HepG2 (cell line): ENCODE results near the gene WDR76. TPM values are rescaled to one million over a fixed set of nuclear protein-coding genes. Genes with fewer than 3 reads are reported as not detected.

Experiments used
- ATAC-seq: fragments of 200-7000 bp; cut with Tn5 transposase; 3 replicates; pipeline ENCODE4 v1.9.1; 2020; ENCODE audit warnings: mild to moderate bottlenecking, moderate library complexity
- BruUV-seq: library from RNA; stranded (reverse); fragments of 400-500 nt; replicated peaks from 2 replicates; lab custom pipeline; 2021; lab: Mats Ljungman, UMichigan
- CTCF ChIA-PET: fragments of 300-600 bp; formaldehyde crosslinking; extraction: SDS; loops from one replicate; lab custom pipeline; 2021; ENCODE audit warnings: low total read pairs, inconsistent platforms, low intra/inter-chr PET ratio; lab: Yijun Ruan, JAX
- POLR2A ChIA-PET: fragments of 350-600 bp; sonication (Branson Sonifier 250); formaldehyde crosslinking; loops from one replicate; lab custom pipeline; 2020; ENCODE audit warnings: antibody characterized with exemption, inconsistent platforms; lab: Yijun Ruan, JAX
- DNase-seq: peaks from one replicate; pipeline ENCODE4 v3.0.0-alpha.2; 2015; ENCODE audit warnings: low spot score
- FAIRE-seq: peaks from 3 replicates; lab custom pipeline; 2011; peaks lifted over from hg19 to GRCh38; lab: Jason Lieb, UNC
- H2AFZ ChIP-seq: one replicate; pipeline ENCODE4 v1.6.1; 2011; ENCODE audit warnings: low read length, inconsistent platforms
- H3K27ac ChIP-seq: fragments of 300-600 bp; 3 replicates; pipeline ENCODE4 v1.8.0; 2011; ENCODE audit warnings: mixed run types, mild to moderate bottlenecking, mixed read lengths, low read length, inconsistent platforms; ENCODE audit not compliant: insufficient read depth; ENCODE audit errors: extremely low read length
- H3K27me3 ChIP-seq, 2 experiments: fragments of 200-600 bp in 1 of 2; 2 replicates in 1 of 2; 3 replicates in 1 of 2; pipeline versions ENCODE4 v1.6.0 to v1.8.0; 2011; ENCODE audit warnings: low read length in 2 of 2, mild to moderate bottlenecking in 2 of 2, moderate library complexity in 2 of 2, inconsistent platforms in 1 of 2; ENCODE audit not compliant: insufficient read depth in 2 of 2, control insufficient read depth in 1 of 2
- H3K36me3 ChIP-seq, 2 experiments: fragments of 200-600 bp in 1 of 2; replicated peaks in 1 of 2; 2 replicates in 1 of 2; 3 replicates in 1 of 2; pipeline versions ENCODE4 v1.5.1 to v1.8.0; 2011; ENCODE audit warnings: low read length in 2 of 2, inconsistent platforms in 1 of 2; ENCODE audit not compliant: insufficient read depth in 2 of 2, control insufficient read depth in 1 of 2
- H3K4me1 ChIP-seq: 2 replicates; pipeline ENCODE4 v1.5.1; 2012; ENCODE audit warnings: low read length, inconsistent platforms; ENCODE audit not compliant: insufficient read depth
- H3K4me2 ChIP-seq: 2 replicates; pipeline ENCODE4 v1.6.0; 2011; ENCODE audit warnings: low read depth, low read length, inconsistent platforms
- H3K4me3 ChIP-seq, 3 experiments: fragments of 200-600 bp in 1 of 3; sonication (generic), shearing (Covaris generic) in 1 of 3; replicated peaks in 1 of 3; 2 replicates each; pipeline ENCODE4 v1.5.1; 2011 to 2016; ENCODE audit warnings: low read length in 3 of 3, inconsistent platforms in 2 of 3, low read depth in 2 of 3, mild to moderate bottlenecking in 2 of 3, control low read depth in 1 of 3, mixed read lengths in 1 of 3; ENCODE audit not compliant: insufficient read depth in 1 of 3
- H3K79me2 ChIP-seq: one replicate; pipeline ENCODE4 v1.6.1; 2011; ENCODE audit warnings: low read length, inconsistent platforms; ENCODE audit not compliant: insufficient read depth
- H3K9ac ChIP-seq: 2 replicates; pipeline ENCODE4 v1.6.0; 2011; ENCODE audit warnings: mild to moderate bottlenecking, low read depth, low read length, inconsistent platforms; ENCODE audit not compliant: insufficient read depth
- H3K9me3 ChIP-seq: 2 replicates; pipeline ENCODE4 v1.5.1; 2012; ENCODE audit warnings: mild to moderate bottlenecking, low read length
- H4K20me1 ChIP-seq: 2 replicates; pipeline ENCODE4 v1.6.0; 2011; ENCODE audit warnings: inconsistent platforms, mild to moderate bottlenecking, low read length, moderate library complexity; ENCODE audit not compliant: insufficient read depth
- FOXC1 ChIP-seq: sonication (generic); formaldehyde crosslinking; IDR thresholded peaks from 2 replicates; pipeline ENCODE4 v1.8.0; 2022; ENCODE audit warnings: mild to moderate bottlenecking, missing genetic modification reagents, borderline replicate concordance
- HDAC2 ChIP-seq: sonication (generic); formaldehyde crosslinking; IDR thresholded peaks from 2 replicates; pipeline ENCODE4 v1.4.0; 2020; ENCODE audit warnings: missing genetic modification reagents
- HNRNPL ChIP-seq: fragments of 200-400 bp; formaldehyde crosslinking; IDR thresholded peaks from 2 replicates; pipeline ENCODE4 v1.6.1; 2017; ENCODE audit warnings: mild to moderate bottlenecking, low read depth, low read length
- MEF2D ChIP-seq: sonication (generic); formaldehyde crosslinking; IDR thresholded peaks from 2 replicates; pipeline ENCODE4 v1.5.1; 2020; ENCODE audit warnings: mild to moderate bottlenecking, missing genetic modification reagents
- NR2F6 ChIP-seq, 2 experiments: IDR thresholded peaks; 2 replicates each; pipeline ENCODE4 v1.6.1; 2016; ENCODE audit warnings: antibody characterized with exemption in 1 of 2, mild to moderate bottlenecking in 1 of 2
- SP2 ChIP-seq: sonication (generic); formaldehyde crosslinking; IDR thresholded peaks from 2 replicates; pipeline ENCODE4 v1.5.1; 2020; ENCODE audit warnings: mild to moderate bottlenecking, missing genetic modification reagents
- ZBED4 ChIP-seq: sonication (generic); formaldehyde crosslinking; IDR thresholded peaks from 2 replicates; pipeline ENCODE4 v1.4.0; 2020; ENCODE audit warnings: missing genetic modification reagents, borderline replicate concordance
- ZHX1 ChIP-seq: sonication (generic); formaldehyde crosslinking; IDR thresholded peaks from 2 replicates; pipeline ENCODE4 v1.8.1; 2022; ENCODE audit warnings: low read depth, mild to moderate bottlenecking, missing genetic modification reagents
- ZNF3 ChIP-seq: IDR thresholded peaks from 2 replicates; pipeline ENCODE4 v1.7.0; 2017; ENCODE audit warnings: inconsistent platforms
- ZNF543 ChIP-seq: sonication (generic); formaldehyde crosslinking; IDR thresholded peaks from 2 replicates; pipeline ENCODE4 v1.4.0; 2020; ENCODE audit warnings: mild to moderate bottlenecking, missing genetic modification reagents
- ZNF629 ChIP-seq: sonication (generic); formaldehyde crosslinking; conservative IDR thresholded peaks from 2 replicates; pipeline ENCODE4 v1.5.0; 2020; ENCODE audit warnings: missing genetic modification reagents
- WGBS: methylation state at CpG from one replicate; pipeline ENCODE4 v1.1.6; 2017; ENCODE audit warnings: low lambda C conversion rate; 5-methylcytosine and 5-hydroxymethylcytosine counted together
- in situ Hi-C: cut with HindIII; loops from 2 replicates; pipeline ENCODE4 v1.10.0; 2017; ENCODE audit warnings: low pct_unique_long_range_greater_than_20kb; ENCODE audit not compliant: extremely low pct_ligation_motif_present
- intact Hi-C: fragments of 100-400 bp; cut with micrococcal nuclease; formaldehyde crosslinking; loops from one replicate; pipeline ENCODE4 v1.10.0; 2022; ENCODE audit not compliant: unreplicated experiment
- polyA plus RNA-seq, 8 experiments: library from polyadenylated mRNA; depleted of rRNA in 3 of 8; stranded (reverse) in 7 of 8; unstranded in 1 of 8; fragments of >200 nt; fragmentation: Illumina TruSeq in 4 of 8; extraction: Trizol in 4 of 8; gene quantifications; 2 replicates each; pipeline versions ENCODE4 v1.2.1 to v1.2.3, GENCODE V29; 2011 to 2016; ENCODE audit warnings: low read depth in 4 of 8, missing spikeins in 1 of 8, mixed read lengths in 1 of 8; ENCODE audit not compliant: insufficient read depth in 1 of 8
- total RNA-seq, 5 experiments: library from RNA; depleted of rRNA; stranded (reverse); fragments of >200 nt; fragmentation: Illumina TruSeq; extraction: Trizol; gene quantifications; 2 replicates each; pipeline ENCODE4 v1.2.3, GENCODE V29; 2016; ENCODE audit warnings: low read depth in 1 of 5

Gene WDR76
- total and polyA plus RNA-seq, 2 of the 13 experiments (the other 11 are each of a cell fraction or from before 2014, with no cell fraction given): 1.1 to 9.7 TPM

DNA sequence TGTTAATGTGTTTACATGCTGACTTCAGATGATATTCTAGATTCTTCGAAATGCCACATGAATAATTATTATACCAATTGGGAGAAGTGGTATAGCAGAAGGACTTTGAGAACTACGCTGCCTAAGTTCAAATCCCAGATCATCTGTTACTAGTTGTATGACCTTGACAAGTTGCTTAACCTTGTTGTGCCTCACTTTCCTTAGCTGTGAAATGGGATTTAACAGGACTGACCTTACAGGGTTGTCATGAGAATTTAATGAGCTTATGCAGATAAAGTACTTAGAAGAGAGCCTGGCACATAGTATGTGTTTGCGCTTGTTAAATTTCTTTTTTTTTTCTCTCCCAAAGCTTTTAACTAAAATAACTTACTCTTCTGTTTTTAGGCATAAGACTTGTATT lies 24.4 kb downstream of the WDR76 start:
- POLR2A ChIA-PET: no interaction called here
- no peak overlapping the region for H3K4me2 ChIP-seq
- no peaks in the 10 kb centered on the region for H3K9me3 ChIP-seq
- H3K36me3 ChIP-seq: no peaks in the 10 kb centered on the region; a peak in 2 of 5 replicates
- FAIRE-seq (no peak), ATAC-seq (no peak), DNase-seq (no peak)
- peak; percentile 64 for TF ChIP-seq ZNF629 (CRISPR knock-in tag)
- TF ChIP-seq FOXC1 (CRISPR knock-in tag): no peak
- H3K79me2 ChIP-seq: no peaks in the 10 kb centered on the region
- no peaks in the 10 kb centered on the region for H4K20me1 ChIP-seq
- H2AFZ ChIP-seq: no peak overlapping the region
- H3K9ac ChIP-seq: no peak overlapping the region
- 75% methylated on average over 3 of the region's 3 CpGs for WGBS
- no peak overlapping the region for H3K4me3 ChIP-seq
- no TSS peak for BruUV-seq
- no peaks in the 10 kb centered on the region for H3K27me3 ChIP-seq
- intact Hi-C loops: no loop called here
- CTCF ChIA-PET: no interaction called here
- no peaks in the 10 kb centered on the region for H3K4me1 ChIP-seq
- no peak overlapping the region for H3K27ac ChIP-seq
- in situ Hi-C loops: no loop called here

GRCh38 chr15:43852607-43853006 lies 25.8 kb downstream of the WDR76 start:
- in situ Hi-C loops (no loop called here), intact Hi-C loops (no loop called here)
- FAIRE-seq (no peak), DNase-seq (no peak), ATAC-seq (no peak)
- no peak overlapping the region for H3K4me3 ChIP-seq
- no peak overlapping the region for H3K4me2 ChIP-seq
- POLR2A ChIA-PET: no interaction called here
- no peak overlapping the region for H3K27ac ChIP-seq
- no peaks in the 10 kb centered on the region for H3K27me3 ChIP-seq
- no peaks in the 10 kb centered on the region for H3K79me2 ChIP-seq
- H3K36me3 ChIP-seq: no peaks in the 10 kb centered on the region; a peak in 2 of 5 replicates
- no peak overlapping the region for H3K9ac ChIP-seq
- CTCF ChIA-PET: no interaction called here
- no peaks in the 10 kb centered on the region for H3K4me1 ChIP-seq
- BruUV-seq: no TSS peak
- H3K9me3 ChIP-seq: no peaks in the 10 kb centered on the region
- H2AFZ ChIP-seq: no peak overlapping the region
- no peaks in the 10 kb centered on the region for H4K20me1 ChIP-seq
- WGBS: 91% methylated on average over 4 of the region's 4 CpGs
- no peak for TF ChIP-seq HDAC2 (CRISPR knock-in tag)
- TF ChIP-seq ZNF543 (CRISPR knock-in tag): no peak
- TF ChIP-seq NR2F6 (IDR thresholded peaks at IDR 0.05): no peak
- no peak for TF ChIP-seq NR2F6 (CRISPR knock-in tag; IDR thresholded peaks at IDR 0.05)
- no peak for TF ChIP-seq SP2 (CRISPR knock-in tag)
- no peak for TF ChIP-seq HNRNPL
- TF ChIP-seq ZNF3: no peak
- no peak for TF ChIP-seq ZBED4
- TF ChIP-seq MEF2D (CRISPR knock-in tag): no peak
- no peak for TF ChIP-seq ZHX1 (CRISPR knock-in tag)
